IPS-18a (cell line): ENCODE results near the gene NARS2.

ENCODE experiments used
- H3K27ac ChIP-seq: one replicate; pipeline ENCODE4 v1.5.1; 2013; ENCODE audit warnings: low read length
- H3K27me3 ChIP-seq: one replicate; pipeline ENCODE4 v1.6.1; 2013; ENCODE audit warnings: mild to moderate bottlenecking, low read length; ENCODE audit not compliant: control insufficient read depth, insufficient read depth
- H3K36me3 ChIP-seq: one replicate; pipeline ENCODE4 v1.6.1; 2013; ENCODE audit warnings: low read depth, low read length; ENCODE audit not compliant: control insufficient read depth
- H3K4me1 ChIP-seq: one replicate; pipeline ENCODE4 v1.6.1; 2013; ENCODE audit warnings: low read depth, low read length; ENCODE audit not compliant: control insufficient read depth
- H3K4me3 ChIP-seq: one replicate; pipeline ENCODE4 v1.5.1; 2013; ENCODE audit warnings: low read length
- H3K9ac ChIP-seq: one replicate; pipeline ENCODE4 v1.6.1; 2013; ENCODE audit warnings: mild to moderate bottlenecking, low read length, moderate library complexity
- H3K9me3 ChIP-seq: one replicate; pipeline ENCODE4 v1.6.1; 2013; ENCODE audit warnings: low read depth, low read length; ENCODE audit not compliant: control insufficient read depth

Gene NARS2

GRCh38 chr11:78453140-78453935 is 121.3 kb downstream of the NARS2 start:
- no peaks in the 10 kb centered on the region for H3K4me1 ChIP-seq

GRCh38 chr11:78451371-78452150 is 123.1 kb downstream of the NARS2 start:
- H3K27ac ChIP-seq: no peak overlapping the region
- H3K9me3 ChIP-seq: no peaks in the 10 kb centered on the region
- H3K9ac ChIP-seq: no peak overlapping the region
- H3K36me3 ChIP-seq: no peaks in the 10 kb centered on the region
- no peak overlapping the region for H3K4me3 ChIP-seq
- H3K27me3 ChIP-seq: no peaks in the 10 kb centered on the region
- no peaks in the 10 kb centered on the region for H3K4me1 ChIP-seq

More at GRCh38 chr11:78453140-78453935, 121.3 kb downstream of the NARS2 start:
- H3K27ac ChIP-seq: no peak overlapping the region
- H3K27me3 ChIP-seq: no peaks in the 10 kb centered on the region
- peaks cover 1% of the 10 kb centered on the region for H3K36me3 ChIP-seq
- H3K9me3 ChIP-seq: no peaks in the 10 kb centered on the region
- no peak overlapping the region for H3K9ac ChIP-seq
- no peak overlapping the region for H3K4me3 ChIP-seq

GRCh38 chr11:78450866-78451265 is 123.8 kb downstream of the NARS2 start:
- H3K4me1 ChIP-seq: no peaks in the 10 kb centered on the region
- no peaks in the 10 kb centered on the region for H3K27me3 ChIP-seq
- H3K9me3 ChIP-seq: no peaks in the 10 kb centered on the region
- H3K9ac ChIP-seq: no peak overlapping the region
- no peaks in the 10 kb centered on the region for H3K36me3 ChIP-seq
- no peak overlapping the region for H3K27ac ChIP-seq
- H3K4me3 ChIP-seq: no peak overlapping the region

- Histone ChIP-seq H3K27ac (no peak overlapping the region), H3K4me3 (no peak overlapping the region), H3K9ac (no peak overlapping the region), H3K4me1 (no peaks in the 10 kb centered on the region), H3K27me3 (no peaks in the 10 kb centered on the region), H3K36me3 (no peaks in the 10 kb centered on the region), H3K9me3 (no peaks in the 10 kb centered on the region)
These were observed 124.8 kb downstream of the NARS2 start for GRCh38 chr11:78449866-78450265.

GRCh38 chr11:78446210-78446609 is 128.5 kb downstream of the NARS2 start:
- no peaks in the 10 kb centered on the region for H3K9me3 ChIP-seq
- H3K36me3 ChIP-seq: peaks cover 15% of the 10 kb centered on the region
- H3K4me1 ChIP-seq: no peaks in the 10 kb centered on the region
- no peak overlapping the region for H3K4me3 ChIP-seq
- H3K27me3 ChIP-seq: no peaks in the 10 kb centered on the region
- no peak overlapping the region for H3K9ac ChIP-seq
- H3K27ac ChIP-seq: no peak overlapping the region

- Histone ChIP-seq H3K9me3 (no peaks in the 10 kb centered on the region), H3K4me1 (no peaks in the 10 kb centered on the region), H3K27ac (no peak overlapping the region), H3K9ac (no peak overlapping the region), H3K27me3 (no peaks in the 10 kb centered on the region), H3K4me3 (no peak overlapping the region), H3K36me3 (peaks cover 18% of the 10 kb centered on the region)
These were observed 129.9 kb downstream of the NARS2 start for GRCh38 chr11:78444726-78445125.

GRCh38 chr11:78441956-78442355 is 132.7 kb downstream of the NARS2 start:
- no peak overlapping the region for H3K9ac ChIP-seq
- no peaks in the 10 kb centered on the region for H3K27me3 ChIP-seq
- no peak overlapping the region for H3K4me3 ChIP-seq
- H3K4me1 ChIP-seq: no peaks in the 10 kb centered on the region
- no peaks in the 10 kb centered on the region for H3K9me3 ChIP-seq
- H3K27ac ChIP-seq: no peak overlapping the region
- peaks cover 18% of the 10 kb centered on the region for H3K36me3 ChIP-seq

- Histone ChIP-seq H3K9me3 (no peaks in the 10 kb centered on the region), H3K27me3 (no peaks in the 10 kb centered on the region), H3K4me1 (no peaks in the 10 kb centered on the region), H3K36me3 (peaks cover 17% of the 10 kb centered on the region), H3K27ac (no peak overlapping the region), H3K4me3 (no peak overlapping the region), H3K9ac (no peak overlapping the region)
These were observed 136.2 kb downstream of the NARS2 start for GRCh38 chr11:78438298-78438975.

- Histone ChIP-seq H3K9me3 (no peaks in the 10 kb centered on the region), H3K9ac (no peak overlapping the region), H3K36me3 (no peaks in the 10 kb centered on the region), H3K4me3 (no peak overlapping the region), H3K4me1 (no peaks in the 10 kb centered on the region), H3K27me3 (no peaks in the 10 kb centered on the region), H3K27ac (no peak overlapping the region)
These were observed 141.7 kb downstream of the NARS2 start for GRCh38 chr11:78432956-78433355.

GRCh38 chr11:78432058-78432515 is 142.6 kb downstream of the NARS2 start:
- Histone ChIP-seq H3K27me3 (no peaks in the 10 kb centered on the region), H3K9me3 (no peaks in the 10 kb centered on the region), H3K9ac (no peak overlapping the region), H3K36me3 (no peaks in the 10 kb centered on the region), H3K4me3 (no peak overlapping the region), H3K4me1 (no peaks in the 10 kb centered on the region), H3K27ac (no peak overlapping the region)

GRCh38 chr11:78429660-78430059 is 145.0 kb downstream of the NARS2 start:
- H3K36me3 ChIP-seq: no peaks in the 10 kb centered on the region
- H3K27me3 ChIP-seq: no peaks in the 10 kb centered on the region
- peaks cover 11% of the 10 kb centered on the region for H3K4me1 ChIP-seq
- no peak overlapping the region for H3K9ac ChIP-seq
- no peak overlapping the region for H3K27ac ChIP-seq
- H3K4me3 ChIP-seq: no peak overlapping the region
- no peaks in the 10 kb centered on the region for H3K9me3 ChIP-seq
